ENCODE results near the gene NPAS3.

Gene NPAS3

DNA sequence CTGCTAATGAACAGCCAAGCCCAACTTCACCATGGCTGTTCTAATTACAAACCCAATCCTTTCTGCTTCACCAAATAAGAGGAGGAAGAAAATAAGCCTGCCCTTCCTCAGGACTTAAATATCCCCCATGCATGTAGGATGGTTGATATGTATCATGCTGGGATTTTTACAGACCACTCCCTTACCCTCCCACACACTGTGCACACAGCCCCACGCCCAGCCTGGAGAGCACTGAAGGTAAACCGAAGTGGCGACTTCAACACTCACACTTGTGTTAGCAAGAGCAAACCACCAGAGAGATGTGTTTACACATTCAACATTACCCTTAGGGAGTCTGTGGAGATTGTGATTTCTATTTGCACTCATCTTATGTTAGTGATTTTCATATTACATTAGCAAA, 771.0 kb downstream of the NPAS3 start:
- DNase-seq (ENCODE audit: low read depth in 3 of 3): no peak

DNA sequence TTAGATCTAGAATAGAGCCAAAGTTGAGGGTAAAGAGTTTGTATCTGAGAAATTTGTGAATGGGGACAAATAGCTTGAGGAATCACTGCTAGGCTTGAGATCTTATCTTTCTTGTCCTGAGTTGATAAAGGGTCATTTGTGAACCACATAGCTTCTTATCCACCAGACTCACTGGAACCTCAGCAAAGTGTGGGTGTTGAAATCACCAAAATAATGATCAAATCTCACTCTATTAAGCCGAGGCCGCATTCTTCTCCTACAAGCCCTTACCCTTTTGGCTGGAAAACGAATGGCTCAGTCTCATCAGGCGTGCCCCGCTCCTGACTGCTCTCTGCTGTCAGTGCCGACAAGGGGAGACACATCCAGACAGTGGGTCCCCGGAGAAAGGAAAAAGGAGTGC, 771.6 kb downstream of the NPAS3 start:
- no peak for DNase-seq (ENCODE audit: low read depth in 3 of 3)

DNA sequence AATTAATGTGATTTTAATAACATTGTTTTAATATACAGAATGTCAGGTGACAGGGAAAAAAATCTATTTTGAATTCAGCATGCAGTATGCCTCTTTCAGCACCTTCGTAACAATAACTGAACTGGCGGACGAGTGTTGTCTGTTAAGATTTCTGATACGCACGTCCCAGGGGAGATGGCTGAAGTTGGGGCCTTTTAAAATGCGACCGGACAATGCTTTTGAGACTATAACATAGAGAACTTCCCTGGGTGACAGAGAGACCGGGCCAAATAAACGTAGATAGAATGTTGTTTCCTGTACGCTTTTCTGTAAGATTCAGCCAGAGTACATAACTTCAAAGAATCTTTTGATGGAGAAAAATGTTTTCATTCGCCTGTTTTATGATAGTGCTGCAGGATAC, 772.5 kb downstream of the NPAS3 start:
- DNase-seq (ENCODE audit: low read depth in 3 of 3): no peak

DNA sequence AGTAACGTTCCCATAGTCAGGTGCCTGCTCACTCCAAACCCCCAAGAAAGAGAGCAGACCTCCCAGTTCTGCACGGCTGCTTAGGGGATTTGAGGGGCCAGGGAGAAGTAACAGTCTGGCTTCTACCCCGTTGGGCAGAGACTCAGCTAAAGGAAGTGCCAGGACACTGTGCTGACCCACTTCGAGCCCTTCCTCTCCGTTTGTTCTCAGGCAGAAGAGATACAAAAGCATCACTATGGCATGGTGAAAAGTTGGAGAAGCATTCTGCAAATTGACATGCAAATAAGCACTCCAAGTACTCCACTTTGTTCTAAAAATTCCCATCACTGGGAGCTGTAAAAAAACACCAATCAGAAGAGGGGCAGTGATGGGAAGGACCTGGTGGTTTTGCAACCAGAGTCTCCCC, 773.1 kb downstream of the NPAS3 start:
- no peak for DNase-seq (ENCODE audit: low read depth in 3 of 3)

DNA sequence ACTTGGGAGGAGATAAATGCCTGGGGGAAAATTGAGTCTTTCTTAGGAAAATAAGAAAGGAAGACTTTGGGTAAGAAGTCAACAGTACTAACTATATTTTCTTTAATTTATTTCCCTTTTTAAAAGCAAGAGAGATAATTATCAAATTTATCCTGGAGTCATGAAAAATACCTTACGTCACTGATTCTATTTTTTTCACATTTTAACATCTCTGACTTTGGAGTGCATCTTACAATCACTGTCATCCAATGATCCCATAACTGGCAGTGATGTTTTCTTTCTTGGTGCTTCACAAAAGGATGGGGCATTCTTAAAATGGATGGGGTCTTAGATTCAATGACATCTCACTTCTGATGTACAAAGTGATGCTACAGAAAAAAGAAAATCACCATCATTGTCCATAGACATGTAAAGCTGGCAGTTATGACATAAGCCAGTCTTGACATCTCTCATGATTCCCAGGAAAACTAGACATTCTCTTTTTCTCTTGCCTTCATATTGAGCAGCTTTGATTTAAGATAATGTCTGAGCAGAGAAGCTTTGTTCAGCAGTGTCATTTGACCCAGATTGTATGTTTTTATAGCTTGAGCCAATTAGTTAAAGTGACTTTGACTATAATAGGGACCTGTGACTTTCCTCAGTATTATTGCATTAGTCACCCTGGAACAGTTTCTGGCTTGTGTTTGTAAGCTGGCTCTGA, 776.0 kb downstream of the NPAS3 start:
- DNase-seq (ENCODE audit: low read depth in 3 of 3): no peak

DNA sequence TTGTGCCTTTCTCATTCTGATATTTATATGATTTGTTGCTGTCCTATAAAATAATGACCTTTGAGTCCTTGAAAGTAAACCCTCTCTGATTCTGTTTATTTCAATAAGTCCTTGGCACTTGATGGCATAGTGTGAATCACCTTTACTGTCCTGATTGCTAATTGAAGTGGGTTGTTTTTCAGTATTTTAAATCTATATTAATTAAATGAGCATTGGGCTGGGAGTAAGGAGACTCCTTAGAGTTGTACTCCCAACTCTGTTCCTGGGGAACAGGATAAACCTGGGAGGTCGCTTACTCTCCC, 776.5 kb downstream of the NPAS3 start:
- no peak for DNase-seq (ENCODE audit: low read depth in 3 of 3)

DNA sequence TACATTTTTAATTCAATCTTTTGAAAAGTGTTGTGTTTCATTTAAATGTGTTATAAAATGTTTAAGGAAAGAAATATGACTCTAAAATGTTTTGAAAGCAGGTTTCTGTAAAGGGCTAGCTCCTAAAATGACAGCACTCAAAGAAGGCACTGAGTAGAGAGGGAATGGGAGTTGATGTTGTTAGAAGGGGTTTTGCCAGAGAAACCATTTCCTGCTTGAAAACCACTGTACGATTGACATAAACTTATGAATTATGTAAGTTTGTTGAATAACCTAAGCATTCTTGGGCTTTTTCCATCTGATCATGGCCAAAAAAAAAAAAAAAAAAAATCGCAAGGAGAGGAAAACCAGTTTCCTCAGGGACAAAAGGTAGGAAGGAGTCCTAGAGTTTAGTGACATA, 778.2 kb downstream of the NPAS3 start:
- no peak for DNase-seq (ENCODE audit: low read depth in 3 of 3)

DNA sequence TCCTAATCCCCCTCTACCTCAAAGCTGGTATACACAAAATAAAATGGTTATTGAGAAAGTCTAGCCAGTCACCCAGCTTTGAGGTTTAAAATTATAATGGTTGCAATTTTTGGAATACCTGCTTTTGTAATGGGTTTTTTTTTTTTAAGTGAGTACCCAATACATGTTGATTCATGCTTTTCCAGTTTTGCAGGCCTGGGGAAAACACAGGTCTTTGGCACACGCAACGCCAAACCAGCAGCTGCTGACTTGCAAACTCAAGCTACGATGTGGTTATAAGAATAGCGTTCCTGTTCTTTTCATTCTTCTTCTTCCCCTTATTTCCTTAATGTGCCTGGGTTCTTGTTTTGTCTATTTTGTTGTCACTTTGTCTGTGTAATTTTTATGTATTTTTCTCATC, 779.2 kb downstream of the NPAS3 start:
- DNase-seq (ENCODE audit: low read depth in 3 of 3): no peak

DNA sequence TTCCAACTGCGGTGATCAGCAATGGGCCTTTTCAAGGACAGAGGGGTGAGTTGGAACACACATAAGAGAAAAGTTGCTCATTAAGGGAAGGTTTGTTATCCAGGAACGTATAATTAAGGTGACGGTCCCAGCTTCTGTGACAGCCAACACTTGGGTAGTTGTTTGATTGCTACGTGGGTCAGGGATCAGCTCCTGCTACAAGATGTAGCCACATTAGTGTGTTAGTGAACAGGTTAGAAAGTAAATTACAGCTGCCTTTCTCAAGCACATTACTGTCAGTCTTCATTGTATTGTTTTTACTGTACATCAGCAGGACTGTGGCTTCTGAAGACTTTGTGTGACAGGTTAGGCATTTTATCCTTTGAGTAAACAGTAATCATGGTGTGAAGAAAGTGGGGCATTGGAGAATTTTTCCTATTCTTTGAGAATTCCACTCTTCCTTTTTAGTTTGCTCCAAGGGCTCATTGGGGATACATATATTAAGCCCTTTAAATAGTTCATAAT, 781.7 kb downstream of the NPAS3 start:
- no peak for DNase-seq (ENCODE audit: low read depth in 3 of 3)

DNA sequence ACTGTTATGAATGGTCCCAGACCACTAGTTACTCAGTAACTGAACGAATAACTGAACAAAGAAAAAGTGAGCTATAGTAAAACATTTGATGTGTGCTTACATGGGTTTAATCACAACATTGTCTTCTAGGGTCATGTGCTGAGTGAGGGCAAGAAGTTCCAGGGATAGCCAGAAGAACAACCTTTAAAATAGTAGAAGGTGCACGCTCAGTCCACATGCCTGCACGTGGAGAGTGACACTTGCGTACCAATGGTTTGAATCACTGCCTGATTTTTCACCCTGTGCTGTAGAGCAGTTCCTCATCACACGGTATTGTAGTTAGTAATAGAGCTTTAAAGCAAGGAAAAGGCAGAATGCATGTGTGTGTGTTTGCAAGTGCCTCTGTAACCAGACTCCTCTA, 788.0 kb downstream of the NPAS3 start:
- no peak for DNase-seq (ENCODE audit: low read depth in 3 of 3)

DNA sequence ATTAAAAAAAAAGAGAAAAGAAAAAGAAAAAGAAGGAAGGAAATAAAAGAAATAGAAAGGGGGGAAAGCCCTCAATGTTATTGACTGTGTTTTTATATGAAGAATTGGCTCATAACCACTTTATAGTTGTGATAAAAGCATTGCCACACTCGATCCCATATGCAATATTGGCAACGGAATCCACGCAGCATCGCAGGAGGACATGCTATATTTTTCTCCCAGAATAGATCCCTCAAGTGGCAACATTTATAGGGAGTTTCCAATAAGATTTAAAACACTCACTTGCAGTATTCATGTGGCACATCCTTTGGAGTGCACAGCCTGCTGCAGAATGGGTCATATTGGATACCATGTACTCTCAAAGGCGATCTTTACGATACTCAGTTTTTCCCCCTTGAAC, 788.9 kb downstream of the NPAS3 start:
- DNase-seq (ENCODE audit: low read depth in 3 of 3): no peak

DNA sequence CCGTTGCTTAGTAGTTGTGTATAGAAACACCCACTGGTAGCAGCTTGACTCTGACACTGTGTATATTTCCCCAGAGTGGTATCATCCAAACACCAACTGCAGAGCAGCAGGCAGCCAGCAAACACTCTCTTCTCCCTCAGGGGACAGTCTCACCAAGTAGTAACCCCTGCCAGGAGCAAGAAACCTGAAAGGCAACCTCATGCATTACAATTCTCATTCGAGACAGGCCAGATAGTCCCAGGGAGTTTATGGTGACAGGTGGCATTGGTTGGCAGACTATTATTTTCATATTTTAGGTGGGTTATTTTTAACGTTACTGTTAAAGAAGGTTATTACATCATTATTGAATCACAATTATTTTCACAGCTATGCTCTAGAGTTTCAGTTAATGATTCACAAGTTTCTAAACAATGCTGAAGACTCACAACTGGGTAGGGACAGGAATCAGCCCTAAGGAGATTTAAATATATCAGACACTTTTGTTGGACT, 789.4 kb downstream of the NPAS3 start:
- no peak for DNase-seq (ENCODE audit: low read depth in 3 of 3)

DNA sequence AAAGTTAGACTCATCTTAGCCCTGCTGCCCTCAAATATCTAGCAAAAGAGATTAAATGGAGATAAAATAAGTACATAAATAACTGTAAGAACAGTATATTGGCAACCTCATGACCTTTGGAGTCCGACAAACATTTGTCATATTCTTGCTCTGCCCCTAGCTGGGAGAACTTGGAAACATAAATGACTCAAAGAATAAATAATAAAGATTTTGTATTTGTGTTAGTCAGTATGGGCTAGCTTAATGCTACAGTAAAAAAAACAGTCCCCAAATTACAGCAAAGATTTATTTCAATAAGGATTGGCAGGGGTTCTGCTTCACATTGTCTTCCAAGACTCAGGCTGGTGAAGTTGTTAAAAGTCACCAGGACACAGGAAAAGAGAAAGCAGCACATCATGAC, 791.5 kb downstream of the NPAS3 start:
- DNase-seq (ENCODE audit: low read depth in 3 of 3): no peak

DNA sequence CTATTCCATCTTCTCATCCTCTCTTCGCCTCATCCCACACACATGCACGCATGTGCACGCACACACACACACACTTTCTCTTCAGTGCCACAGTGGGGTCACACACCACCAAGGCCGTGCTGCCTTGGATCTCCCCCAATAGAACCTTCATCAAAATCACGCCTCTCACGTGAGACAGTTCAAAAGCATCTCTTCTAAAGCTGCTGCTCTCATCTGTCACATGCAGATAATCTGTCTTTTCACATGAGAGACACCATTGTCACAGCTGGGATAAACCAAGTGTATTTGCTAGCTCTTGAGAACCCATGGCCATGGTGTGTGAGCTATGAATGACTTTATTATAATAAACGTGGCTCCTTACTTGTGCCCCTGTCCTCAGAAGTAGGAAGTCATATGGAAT, 793.5 kb downstream of the NPAS3 start:
- no peak for DNase-seq (ENCODE audit: low read depth in 3 of 3)

DNA sequence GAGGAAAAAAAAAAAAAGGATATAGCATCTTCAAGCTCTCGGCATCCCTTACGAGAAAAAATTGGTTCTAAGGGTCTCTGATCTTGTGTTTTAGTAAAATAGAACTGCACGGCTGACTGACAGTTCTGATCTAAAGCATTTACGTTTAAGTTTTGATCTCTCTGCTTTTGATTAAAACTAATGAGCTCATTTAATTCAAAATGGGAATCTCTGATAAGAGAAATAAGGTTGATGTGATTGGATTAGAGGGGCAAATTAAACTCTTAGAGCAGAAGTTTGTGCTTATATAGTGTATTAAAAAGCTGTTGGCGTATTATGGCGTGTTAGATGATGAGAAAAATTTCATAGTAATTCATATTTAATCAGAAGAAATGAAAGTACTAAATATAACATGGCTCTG, 794.6 kb downstream of the NPAS3 start:
- no peak for DNase-seq (ENCODE audit: low read depth in 3 of 3)

DNA sequence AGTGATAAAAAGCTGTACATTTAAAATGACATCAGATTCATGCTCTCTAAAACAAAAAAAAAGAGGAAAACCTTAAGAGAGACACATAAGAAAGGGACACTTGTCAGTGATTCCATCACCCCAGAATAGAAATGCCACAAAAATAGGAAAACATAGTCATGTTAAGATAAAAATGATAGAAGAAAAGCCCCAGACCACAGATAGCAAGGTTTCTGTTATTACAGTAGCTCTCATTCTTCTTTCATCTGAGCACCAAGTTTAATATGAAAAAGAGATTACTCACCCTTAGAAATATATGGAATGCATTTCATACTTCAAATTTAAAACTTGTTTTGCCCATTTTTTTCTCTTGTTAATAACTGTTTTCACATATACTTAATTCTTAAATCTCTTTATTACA, 795.0 kb downstream of the NPAS3 start:
- no peak for DNase-seq (ENCODE audit: low read depth in 3 of 3)

DNA sequence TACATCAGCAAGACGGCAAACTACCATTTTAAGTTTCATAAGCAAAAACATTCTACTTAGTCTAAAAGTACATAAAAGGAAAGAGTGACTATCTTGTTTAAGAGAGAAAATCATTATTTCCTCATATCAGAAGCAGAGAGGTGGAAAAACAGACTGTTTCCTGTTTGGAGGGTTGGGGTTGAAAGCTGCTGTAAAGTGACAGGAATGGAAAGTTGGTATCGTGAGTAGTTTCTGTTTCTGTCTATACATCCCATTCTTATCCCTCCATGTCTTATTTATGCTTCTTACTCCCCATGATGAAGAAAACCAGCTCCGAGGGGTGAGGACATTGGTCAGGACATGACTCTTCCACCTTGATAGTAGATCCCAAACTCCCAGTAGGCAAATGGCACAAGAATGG, 795.7 kb downstream of the NPAS3 start:
- DNase-seq (ENCODE audit: low read depth in 3 of 3): no peak

DNA sequence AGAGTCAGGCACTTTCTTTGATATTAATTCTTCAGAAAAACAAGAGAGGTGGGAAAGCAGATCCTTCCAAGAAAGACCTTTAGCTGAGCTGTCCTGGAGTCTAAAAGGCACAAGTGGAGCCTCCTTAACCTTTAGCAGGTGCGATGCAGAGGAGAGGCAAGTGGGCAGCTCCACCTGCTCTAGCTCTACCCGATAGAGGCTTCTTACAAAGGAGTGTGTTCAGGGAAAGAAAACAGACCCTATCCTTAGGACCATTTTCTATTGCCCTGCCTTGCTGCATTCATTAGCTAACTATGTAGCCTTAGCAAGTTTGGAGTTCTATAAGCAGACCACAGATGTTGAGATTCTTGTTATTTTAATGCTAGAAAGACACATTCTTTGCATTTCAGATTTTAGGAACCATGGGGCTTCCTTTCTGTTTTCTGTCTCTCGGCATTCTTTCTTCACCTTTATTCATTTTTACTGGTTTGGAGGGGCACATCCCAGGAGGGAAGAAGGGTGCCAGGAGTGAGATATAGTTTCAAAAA, 797.7 kb downstream of the NPAS3 start:
- no peak for DNase-seq (ENCODE audit: low read depth in 3 of 3)

DNA sequence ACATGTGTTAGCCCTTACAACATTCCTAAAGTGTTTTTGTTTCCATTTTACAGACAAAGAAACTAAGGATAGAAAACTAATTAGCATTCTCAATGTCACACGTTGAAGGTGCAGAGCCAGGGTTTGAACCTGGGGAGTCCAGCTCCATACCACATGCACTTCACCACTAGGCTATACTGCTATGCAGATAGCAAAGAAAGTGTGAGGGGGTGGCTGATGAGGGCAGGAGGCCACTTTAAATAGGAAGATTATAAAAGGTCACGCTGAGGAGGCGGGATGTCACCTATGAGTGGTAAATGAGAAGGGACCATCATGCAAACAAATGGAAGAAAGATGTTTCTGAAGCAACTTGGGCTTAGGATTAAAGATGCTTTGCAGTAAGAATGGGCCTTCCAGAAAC, 798.3 kb downstream of the NPAS3 start:
- DNase-seq (ENCODE audit: low read depth in 3 of 3): no peak

DNA sequence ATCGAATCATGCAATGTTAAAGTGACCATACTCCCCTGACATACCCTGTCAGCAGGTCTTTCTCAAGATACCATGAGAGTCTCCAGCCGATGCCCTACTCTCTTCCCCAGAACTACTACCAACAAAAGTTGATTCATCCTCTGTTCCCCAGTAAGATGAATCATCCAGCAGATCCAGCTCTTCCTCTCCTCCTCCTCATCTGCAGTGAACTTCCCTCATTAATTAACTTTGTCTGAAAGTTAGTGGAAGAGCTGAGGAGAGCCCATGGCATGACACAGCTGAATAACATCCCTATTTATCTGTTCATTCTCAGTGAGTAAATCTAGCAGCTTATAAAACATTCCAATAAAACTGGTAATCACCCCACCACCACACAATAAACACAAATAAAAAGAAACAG, 798.8 kb downstream of the NPAS3 start:
- DNase-seq (ENCODE audit: low read depth in 3 of 3): no peak

DNA sequence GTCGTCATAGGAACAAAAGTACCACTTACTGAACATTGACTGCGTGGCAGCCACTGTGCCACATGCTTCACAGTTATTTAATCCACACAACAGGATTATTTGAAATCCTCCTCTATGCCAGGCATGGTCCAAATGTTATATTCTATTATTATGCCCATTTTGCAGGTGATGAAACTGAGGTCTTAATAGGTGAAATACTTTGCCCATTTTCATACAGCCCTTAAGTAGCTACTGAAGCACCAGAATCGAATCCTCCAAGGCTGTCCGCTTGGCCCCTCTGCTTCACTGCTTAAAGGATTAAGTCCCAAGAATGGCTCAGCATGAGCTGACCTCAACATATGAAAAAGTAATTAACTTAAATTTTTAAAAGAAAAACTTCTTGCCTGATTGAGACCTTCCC, 799.4 kb downstream of the NPAS3 start:
- DNase-seq (ENCODE audit: low read depth in 3 of 3): no peak

DNA sequence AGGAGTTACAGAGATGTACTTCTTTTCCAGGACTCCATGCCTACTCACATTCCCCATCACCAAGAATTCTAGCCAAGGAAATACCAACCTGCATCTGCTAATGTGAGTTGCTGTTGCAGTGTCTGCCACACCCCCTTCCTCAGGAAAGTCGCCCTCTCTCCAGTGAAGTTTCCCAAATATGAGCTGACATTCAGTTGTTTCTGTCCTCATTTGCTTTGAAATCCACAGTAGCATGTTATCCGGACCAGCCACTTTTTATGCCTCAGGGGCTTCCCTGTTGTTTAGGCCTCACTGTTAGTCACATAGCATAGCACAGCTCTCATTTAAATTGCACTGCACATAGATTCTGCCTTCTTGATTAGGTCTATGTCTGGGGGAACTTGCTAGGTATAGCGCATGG, 799.8 kb downstream of the NPAS3 start:
- DNase-seq (ENCODE audit: low read depth in 3 of 3): no peak

DNA sequence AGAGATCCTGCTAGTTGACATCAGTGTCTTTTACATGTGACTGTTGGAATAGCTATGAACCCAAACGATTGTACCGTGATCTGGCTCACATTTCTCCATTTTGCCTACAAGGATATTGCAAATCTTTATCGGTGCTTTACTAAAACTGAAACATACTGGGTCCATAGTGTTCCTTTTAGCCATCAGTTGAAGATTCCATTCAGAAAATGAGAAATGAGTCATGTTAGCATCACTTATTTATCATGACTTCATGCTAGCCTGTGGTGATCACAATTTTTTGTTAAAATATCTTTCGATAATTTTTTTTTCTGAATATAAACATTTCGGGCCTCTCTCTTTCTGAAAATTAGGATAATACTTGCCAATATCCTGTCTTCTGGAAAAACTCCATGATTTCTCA, 801.9 kb downstream of the NPAS3 start:
- DNase-seq (ENCODE audit: low read depth in 3 of 3): no peak

DNA sequence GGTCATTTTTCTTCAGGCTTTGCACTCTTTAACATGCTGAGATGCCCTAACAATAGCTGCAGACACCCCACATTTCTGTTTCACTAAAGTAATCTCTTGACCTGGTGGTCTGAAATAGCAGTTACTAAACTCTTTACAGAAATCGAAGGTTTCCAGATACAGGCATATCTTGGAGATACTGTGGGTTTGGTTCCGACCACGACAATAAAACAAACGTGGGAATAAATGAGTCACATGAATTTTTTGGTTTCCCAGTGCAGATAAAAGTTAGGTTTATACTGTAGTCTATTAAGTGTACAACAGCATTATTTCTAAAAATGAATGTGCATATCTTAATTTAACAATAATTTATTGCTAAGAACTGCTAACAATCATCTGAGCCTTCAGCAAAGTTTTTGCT, 803.5 kb downstream of the NPAS3 start:
- no peak for DNase-seq (ENCODE audit: low read depth in 3 of 3)

Measured in stimulated activated CD4-positive, alpha-beta T cell treated with anti-CD3 and anti-CD28 coated beads, TNF-alpha, amount 100 ng/mL, for 4 hours (primary cell).